ENCODE results near the gene RXRA. TPM values are rescaled to one million over a fixed set of nuclear protein-coding genes. Genes with fewer than 3 reads are reported as not detected.

RXRA gene
- total and polyA plus RNA-seq, 4 donors = 41.5 to 116 (median 74.1) TPM

GRCh38 chr9:134327671-134328231 lies 1.5 kb downstream of the RXRA start:
- H3K27me3 ChIP-seq (ENCODE audit: control insufficient read depth in 4 of 4, insufficient read depth in 4 of 4, low read length in 3 of 4) = no peaks in the 10 kb centered on the region
- no peaks in the 10 kb centered on the region for H3K36me3 ChIP-seq (ENCODE audit: control insufficient read depth in 4 of 4, insufficient read depth in 3 of 4, low read depth in 1 of 4, low read length in 3 of 4)
- WGBS = 14% methylated on average over 10 of the region's 10 CpGs
- DNase-seq (ENCODE audit: low spot score) = no peak
- H3K9me3 ChIP-seq (ENCODE audit: control insufficient read depth in 4 of 4, low read length in 3 of 4) = no peaks in the 10 kb centered on the region
- H3K27ac ChIP-seq (ENCODE audit: low read depth in 1 of 2, low read length in 2 of 2) = peak overlapping the region; percentile 72 to 99
- TF ChIP-seq FOXA2 (IDR thresholded peaks at IDR 0.05) = no peak
- TF ChIP-seq NR2F2 (IDR thresholded peaks at IDR 0.05) = no peak
- no peak for TF ChIP-seq ATF3 (IDR thresholded peaks at IDR 0.05)
- no peak for TF ChIP-seq RXRA (IDR thresholded peaks at IDR 0.05)
- H3K4me1 ChIP-seq (ENCODE audit: control insufficient read depth in 4 of 4, insufficient read depth in 4 of 4, low read length in 3 of 4) = peaks cover 29 to 66% (median 51%) of the 10 kb centered on the region in 4 donors
- peak overlapping the region; percentile 81 to 93 (median 87) for H3K4me3 ChIP-seq (ENCODE audit: low read depth in 1 of 3, low read length in 3 of 3)
- peak overlapping the region; percentile 98 to 100 for H3K9ac ChIP-seq (ENCODE audit: low read depth in 1 of 2, low read length in 2 of 2)

- no peaks in the 10 kb centered on the region for H3K9me3 ChIP-seq (ENCODE audit: control insufficient read depth in 4 of 4, low read length in 3 of 4)
- no peaks in the 10 kb centered on the region for H3K36me3 ChIP-seq (ENCODE audit: control insufficient read depth in 4 of 4, insufficient read depth in 3 of 4, low read depth in 1 of 4, low read length in 3 of 4)
- no peak for DNase-seq (ENCODE audit: low spot score)
- H3K27me3 ChIP-seq (ENCODE audit: control insufficient read depth in 4 of 4, insufficient read depth in 4 of 4, low read length in 3 of 4) = no peaks in the 10 kb centered on the region
- H3K27ac ChIP-seq (ENCODE audit: low read depth in 1 of 2, low read length in 2 of 2) = peak overlapping the region; percentile 72 to 99
- 11% methylated on average over 16 of the region's 16 CpGs for WGBS
- peak overlapping the region; percentile 98 to 100 for H3K9ac ChIP-seq (ENCODE audit: low read depth in 1 of 2, low read length in 2 of 2)
- TF ChIP-seq SP1 (IDR thresholded peaks at IDR 0.05) (no peak), GABPA (IDR thresholded peaks at IDR 0.05 in 1 of 2, conservative IDR thresholded peaks at IDR 0.05 in 1 of 2) (no peak), YY1 (IDR thresholded peaks at IDR 0.05) (no peak), ZBTB33 (IDR thresholded peaks at IDR 0.05) (no peak), ATF3 (IDR thresholded peaks at IDR 0.05) (no peak), JUND (IDR thresholded peaks at IDR 0.05) (no peak), NR2F2 (IDR thresholded peaks at IDR 0.05) (no peak), CTCF (IDR thresholded peaks at IDR 0.05; ENCODE audit: low read depth, low read length, missing input control) (no peak), FOXA1 (IDR thresholded peaks at IDR 0.05) (no peak)
- H3K4me1 ChIP-seq (ENCODE audit: control insufficient read depth in 4 of 4, insufficient read depth in 4 of 4, low read length in 3 of 4) = peaks cover 33 to 66% (median 52%) of the 10 kb centered on the region in 4 donors
- peak overlapping the region; percentile 81 to 93 (median 87) for H3K4me3 ChIP-seq (ENCODE audit: low read depth in 1 of 3, low read length in 3 of 3)
Observed at GRCh38 chr9:134328341-134328840, 2.1 kb downstream of the RXRA start.

- Histone ChIP-seq H3K4me3 (ENCODE audit: low read depth in 1 of 3, low read length in 3 of 3) (peak overlapping the region; percentile 81 to 93 (median 87)), H3K27me3 (ENCODE audit: control insufficient read depth in 4 of 4, insufficient read depth in 4 of 4, low read length in 3 of 4) (no peaks in the 10 kb centered on the region), H3K9ac (ENCODE audit: low read depth in 1 of 2, low read length in 2 of 2) (peak overlapping the region; percentile 98 to 100), H3K9me3 (ENCODE audit: control insufficient read depth in 4 of 4, low read length in 3 of 4) (no peaks in the 10 kb centered on the region), H3K27ac (ENCODE audit: low read depth in 1 of 2, low read length in 2 of 2) (peak overlapping the region; percentile 72 to 99), H3K4me1 (ENCODE audit: control insufficient read depth in 4 of 4, insufficient read depth in 4 of 4, low read length in 3 of 4) (peaks cover 37 to 67% (median 55%) of the 10 kb centered on the region in 4 donors), H3K36me3 (ENCODE audit: control insufficient read depth in 4 of 4, insufficient read depth in 3 of 4, low read depth in 1 of 4, low read length in 3 of 4) (no peaks in the 10 kb centered on the region)
- no peak for DNase-seq (ENCODE audit: low spot score)
- 10% methylated on average over 31 of the region's 31 CpGs for WGBS
- peak in 1 of 2 donors; percentile 17 for TF ChIP-seq RXRA (IDR thresholded peaks at IDR 0.05)
- no peak for TF ChIP-seq ZBTB33 (IDR thresholded peaks at IDR 0.05)
- peak; percentile 54 to 62 for TF ChIP-seq HNF4A (conservative IDR thresholded peaks at IDR 0.05)
- no peak for TF ChIP-seq GABPA (IDR thresholded peaks at IDR 0.05 in 1 of 2, conservative IDR thresholded peaks at IDR 0.05 in 1 of 2)
- no peak for TF ChIP-seq CTCF (IDR thresholded peaks at IDR 0.05; ENCODE audit: low read depth, low read length, missing input control)
- TF ChIP-seq FOXA2 (IDR thresholded peaks at IDR 0.05) = no peak
- peak; percentile 41 for TF ChIP-seq YY1 (IDR thresholded peaks at IDR 0.05)
Observed at GRCh38 chr9:134328841-134329575, 2.8 kb downstream of the RXRA start.
